Measurements from ENCODE around the gene BLACAT1.

Gene BLACAT1

GRCh38 chr1:205430696-205431305, 25.0 kb downstream of the BLACAT1 start:
- Histone ChIP-seq H3K27ac (no peak overlapping the region), H3K79me2 (no peaks in the 10 kb centered on the region), H3K9me3 (ENCODE audit: control insufficient read depth, low read length) (no peaks in the 10 kb centered on the region), H2AFZ (peak overlapping the region; percentile 70), H3K27me3 (ENCODE audit: control insufficient read depth, insufficient read depth, low read length) (no peaks in the 10 kb centered on the region), H3K4me1 (no peaks in the 10 kb centered on the region), H3K4me3 (ENCODE audit: low read depth, low read length) (peak overlapping the region; percentile 49), H3K36me3 (ENCODE audit: control insufficient read depth, insufficient read depth, low read length) (no peaks in the 10 kb centered on the region), H3K4me2 (ENCODE audit: low read length) (peak overlapping the region; percentile 88), H3K9ac (no peak overlapping the region)
- TF ChIP-seq CTCF (IDR thresholded peaks at IDR 0.05), result peak; percentile 57

GRCh38 chr1:205429762-205430695, 25.8 kb downstream of the BLACAT1 start:
- no peak overlapping the region for H3K9ac ChIP-seq

GRCh38 chr1:205424901-205425600, 30.8 kb downstream of the BLACAT1 start:
- H3K27me3 ChIP-seq (ENCODE audit: control insufficient read depth, insufficient read depth, low read length), result no peaks in the 10 kb centered on the region
- H3K9ac ChIP-seq, result no peak overlapping the region
- no peaks in the 10 kb centered on the region for H3K9me3 ChIP-seq (ENCODE audit: control insufficient read depth, low read length)
- TF ChIP-seq CTCF (IDR thresholded peaks at IDR 0.05), result no peak
- H3K4me1 ChIP-seq, result no peaks in the 10 kb centered on the region
- H3K27ac ChIP-seq, result no peak overlapping the region
- no peak overlapping the region for H2AFZ ChIP-seq
- no peaks in the 10 kb centered on the region for H3K36me3 ChIP-seq (ENCODE audit: control insufficient read depth, insufficient read depth, low read length)
- no peaks in the 10 kb centered on the region for H3K79me2 ChIP-seq
- no peak overlapping the region for H3K4me2 ChIP-seq (ENCODE audit: low read length)
- no peak overlapping the region for H3K4me3 ChIP-seq (ENCODE audit: low read depth, low read length)

More at GRCh38 chr1:205429762-205430695, 25.8 kb downstream of the BLACAT1 start:
- Histone ChIP-seq H3K36me3 (ENCODE audit: control insufficient read depth, insufficient read depth, low read length) (no peaks in the 10 kb centered on the region), H3K27ac (no peak overlapping the region), H2AFZ (peak overlapping the region; percentile 70), H3K4me1 (no peaks in the 10 kb centered on the region), H3K79me2 (no peaks in the 10 kb centered on the region), H3K4me3 (ENCODE audit: low read depth, low read length) (peak overlapping the region; percentile 49), H3K27me3 (ENCODE audit: control insufficient read depth, insufficient read depth, low read length) (no peaks in the 10 kb centered on the region), H3K9me3 (ENCODE audit: control insufficient read depth, low read length) (no peaks in the 10 kb centered on the region), H3K4me2 (ENCODE audit: low read length) (peak overlapping the region; percentile 88)
- TF ChIP-seq CTCF (IDR thresholded peaks at IDR 0.05), result no peak

GRCh38 chr1:205423814-205424399, 31.9 kb downstream of the BLACAT1 start:
- Histone ChIP-seq H3K4me2 (ENCODE audit: low read length) (no peak overlapping the region), H3K9ac (no peak overlapping the region), H3K9me3 (ENCODE audit: control insufficient read depth, low read length) (no peaks in the 10 kb centered on the region), H3K27ac (no peak overlapping the region), H3K36me3 (ENCODE audit: control insufficient read depth, insufficient read depth, low read length) (no peaks in the 10 kb centered on the region), H3K27me3 (ENCODE audit: control insufficient read depth, insufficient read depth, low read length) (no peaks in the 10 kb centered on the region), H3K79me2 (no peaks in the 10 kb centered on the region), H3K4me1 (no peaks in the 10 kb centered on the region), H2AFZ (no peak overlapping the region), H3K4me3 (ENCODE audit: low read depth, low read length) (no peak overlapping the region)
- TF ChIP-seq CTCF (IDR thresholded peaks at IDR 0.05), result no peak
